Liver (tissue), 3 donors: ENCODE measurements around the gene FDX1.

Experiments
- EGR1 ChIP-seq, 2 donors: IDR thresholded peaks; 2 replicates each; pipeline ENCODE4 v1.6.1; 2016 to 2018; ENCODE audit warnings: antibody characterized with exemption in 2 of 2, low read depth in 2 of 2
- FOXA1 ChIP-seq: IDR thresholded peaks from 2 replicates; pipeline ENCODE4 v1.6.1; 2016; ENCODE audit warnings: antibody characterized with exemption
- SP1 ChIP-seq: IDR thresholded peaks from 2 replicates; pipeline ENCODE4 v1.6.1; 2018; ENCODE audit warnings: antibody characterized with exemption, mild to moderate bottlenecking
- TAF1 ChIP-seq: conservative IDR thresholded peaks from 2 replicates; pipeline ENCODE4 v1.6.1; 2016; ENCODE audit warnings: antibody characterized with exemption, mild to moderate bottlenecking
- TF ChIP-seq, protein P1 (sequence below): fragments of 150-350 bp; IDR thresholded peaks from 2 replicates; pipeline ENCODE4 v1.5.1; 2017; ENCODE audit warnings: improper control_type of control experiment, low read depth, low read length; ENCODE audit not compliant: missing input control
- TF ChIP-seq, protein P2 (sequence below): IDR thresholded peaks from 2 replicates; pipeline ENCODE4 v1.6.1; 2016; ENCODE audit warnings: antibody characterized with exemption, mild to moderate bottlenecking
- donor health status: healthy.
- donor health status: healthy.

DNA sequence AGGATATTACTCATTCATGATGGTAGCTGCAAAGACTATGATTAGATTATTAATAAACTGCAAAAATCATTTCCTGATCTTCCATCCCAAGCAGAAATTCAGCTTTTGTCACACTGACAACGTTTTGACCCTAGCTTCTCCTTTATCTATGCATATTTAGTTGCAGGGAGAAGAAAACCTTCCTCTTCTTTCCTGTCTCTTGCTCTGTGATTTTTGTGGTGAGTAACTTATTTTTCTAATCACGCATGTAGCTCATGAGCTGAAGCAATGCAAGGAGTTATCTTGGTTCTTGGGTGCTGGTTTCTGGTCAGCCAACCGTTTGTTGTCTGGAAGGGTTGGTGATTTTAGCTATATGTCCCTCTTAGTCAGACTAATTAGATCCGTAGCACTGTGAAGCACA lies 56.4 kb downstream of the FDX1 start:
- TF ChIP-seq SP1: no peak
- TF ChIP-seq, protein P1, sequence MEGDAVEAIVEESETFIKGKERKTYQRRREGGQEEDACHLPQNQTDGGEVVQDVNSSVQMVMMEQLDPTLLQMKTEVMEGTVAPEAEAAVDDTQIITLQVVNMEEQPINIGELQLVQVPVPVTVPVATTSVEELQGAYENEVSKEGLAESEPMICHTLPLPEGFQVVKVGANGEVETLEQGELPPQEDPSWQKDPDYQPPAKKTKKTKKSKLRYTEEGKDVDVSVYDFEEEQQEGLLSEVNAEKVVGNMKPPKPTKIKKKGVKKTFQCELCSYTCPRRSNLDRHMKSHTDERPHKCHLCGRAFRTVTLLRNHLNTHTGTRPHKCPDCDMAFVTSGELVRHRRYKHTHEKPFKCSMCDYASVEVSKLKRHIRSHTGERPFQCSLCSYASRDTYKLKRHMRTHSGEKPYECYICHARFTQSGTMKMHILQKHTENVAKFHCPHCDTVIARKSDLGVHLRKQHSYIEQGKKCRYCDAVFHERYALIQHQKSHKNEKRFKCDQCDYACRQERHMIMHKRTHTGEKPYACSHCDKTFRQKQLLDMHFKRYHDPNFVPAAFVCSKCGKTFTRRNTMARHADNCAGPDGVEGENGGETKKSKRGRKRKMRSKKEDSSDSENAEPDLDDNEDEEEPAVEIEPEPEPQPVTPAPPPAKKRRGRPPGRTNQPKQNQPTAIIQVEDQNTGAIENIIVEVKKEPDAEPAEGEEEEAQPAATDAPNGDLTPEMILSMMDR: no peak
- TF ChIP-seq TAF1: no peak
- TF ChIP-seq EGR1 (IDR thresholded peaks at IDR 0.05; ENCODE audit: low read depth in 2 of 2): no peak
- TF ChIP-seq, protein P2, sequence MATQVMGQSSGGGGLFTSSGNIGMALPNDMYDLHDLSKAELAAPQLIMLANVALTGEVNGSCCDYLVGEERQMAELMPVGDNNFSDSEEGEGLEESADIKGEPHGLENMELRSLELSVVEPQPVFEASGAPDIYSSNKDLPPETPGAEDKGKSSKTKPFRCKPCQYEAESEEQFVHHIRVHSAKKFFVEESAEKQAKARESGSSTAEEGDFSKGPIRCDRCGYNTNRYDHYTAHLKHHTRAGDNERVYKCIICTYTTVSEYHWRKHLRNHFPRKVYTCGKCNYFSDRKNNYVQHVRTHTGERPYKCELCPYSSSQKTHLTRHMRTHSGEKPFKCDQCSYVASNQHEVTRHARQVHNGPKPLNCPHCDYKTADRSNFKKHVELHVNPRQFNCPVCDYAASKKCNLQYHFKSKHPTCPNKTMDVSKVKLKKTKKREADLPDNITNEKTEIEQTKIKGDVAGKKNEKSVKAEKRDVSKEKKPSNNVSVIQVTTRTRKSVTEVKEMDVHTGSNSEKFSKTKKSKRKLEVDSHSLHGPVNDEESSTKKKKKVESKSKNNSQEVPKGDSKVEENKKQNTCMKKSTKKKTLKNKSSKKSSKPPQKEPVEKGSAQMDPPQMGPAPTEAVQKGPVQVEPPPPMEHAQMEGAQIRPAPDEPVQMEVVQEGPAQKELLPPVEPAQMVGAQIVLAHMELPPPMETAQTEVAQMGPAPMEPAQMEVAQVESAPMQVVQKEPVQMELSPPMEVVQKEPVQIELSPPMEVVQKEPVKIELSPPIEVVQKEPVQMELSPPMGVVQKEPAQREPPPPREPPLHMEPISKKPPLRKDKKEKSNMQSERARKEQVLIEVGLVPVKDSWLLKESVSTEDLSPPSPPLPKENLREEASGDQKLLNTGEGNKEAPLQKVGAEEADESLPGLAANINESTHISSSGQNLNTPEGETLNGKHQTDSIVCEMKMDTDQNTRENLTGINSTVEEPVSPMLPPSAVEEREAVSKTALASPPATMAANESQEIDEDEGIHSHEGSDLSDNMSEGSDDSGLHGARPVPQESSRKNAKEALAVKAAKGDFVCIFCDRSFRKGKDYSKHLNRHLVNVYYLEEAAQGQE: no peak
- TF ChIP-seq FOXA1: no peak
